Fibroblast of skin of right quadriceps (primary cell): ENCODE measurements around the gene CSF2.

Experiments used
- DNase-seq: peaks from one replicate; pipeline ENCODE4 v3.0.0-alpha.2; 2013

Gene CSF2

DNA sequence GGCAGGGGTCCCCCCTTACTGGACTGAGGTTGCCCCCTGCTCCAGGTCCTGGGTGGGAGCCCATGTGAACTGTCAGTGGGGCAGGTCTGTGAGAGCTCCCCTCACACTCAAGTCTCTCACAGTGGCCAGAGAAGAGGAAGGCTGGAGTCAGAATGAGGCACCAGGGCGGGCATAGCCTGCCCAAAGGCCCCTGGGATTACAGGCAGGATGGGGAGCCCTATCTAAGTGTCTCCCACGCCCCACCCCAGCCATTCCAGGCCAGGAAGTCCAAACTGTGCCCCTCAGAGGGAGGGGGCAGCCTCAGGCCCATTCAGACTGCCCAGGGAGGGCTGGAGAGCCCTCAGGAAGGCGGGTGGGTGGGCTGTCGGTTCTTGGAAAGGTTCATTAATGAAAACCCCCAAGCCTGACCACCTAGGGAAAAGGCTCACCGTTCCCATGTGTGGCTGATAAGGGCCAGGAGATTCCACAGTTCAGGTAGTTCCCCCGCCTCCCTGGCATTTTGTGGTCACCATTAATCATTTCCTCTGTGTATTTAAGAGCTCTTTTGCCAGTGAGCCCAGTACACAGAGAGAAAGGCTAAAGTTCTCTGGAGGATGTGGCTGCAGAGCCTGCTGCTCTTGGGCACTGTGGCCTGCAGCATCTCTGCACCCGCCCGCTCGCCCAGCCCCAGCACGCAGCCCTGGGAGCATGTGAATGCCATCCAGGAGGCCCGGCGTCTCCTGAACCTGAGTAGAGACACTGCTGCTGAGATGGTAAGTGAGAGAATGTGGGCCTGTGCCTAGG is at the start of gene CSF2:
Gene CSF2, plus strand, starts transcription at position 559 of the 783 bp plus-strand sequence. Its CDS starts 35 bp downstream, at position 594.
- DNase-seq: no peak

DNA sequence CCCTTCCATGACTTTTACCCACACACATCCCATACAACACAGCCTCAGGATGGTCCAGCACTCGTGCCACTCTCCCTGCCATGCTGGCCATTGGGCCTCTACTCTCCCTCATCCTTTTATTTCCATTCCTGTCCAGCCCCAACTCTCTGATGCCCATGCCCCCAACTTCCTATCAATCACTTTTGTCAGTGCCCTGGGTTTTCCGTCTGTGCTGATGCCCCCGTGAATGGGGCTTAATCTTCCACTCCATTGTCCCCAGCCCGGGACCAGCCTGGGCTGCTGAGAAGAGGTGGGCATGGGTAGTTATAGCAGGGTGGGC is 49.5 kb upstream of the CSF2 start:
- no peak for DNase-seq

DNA sequence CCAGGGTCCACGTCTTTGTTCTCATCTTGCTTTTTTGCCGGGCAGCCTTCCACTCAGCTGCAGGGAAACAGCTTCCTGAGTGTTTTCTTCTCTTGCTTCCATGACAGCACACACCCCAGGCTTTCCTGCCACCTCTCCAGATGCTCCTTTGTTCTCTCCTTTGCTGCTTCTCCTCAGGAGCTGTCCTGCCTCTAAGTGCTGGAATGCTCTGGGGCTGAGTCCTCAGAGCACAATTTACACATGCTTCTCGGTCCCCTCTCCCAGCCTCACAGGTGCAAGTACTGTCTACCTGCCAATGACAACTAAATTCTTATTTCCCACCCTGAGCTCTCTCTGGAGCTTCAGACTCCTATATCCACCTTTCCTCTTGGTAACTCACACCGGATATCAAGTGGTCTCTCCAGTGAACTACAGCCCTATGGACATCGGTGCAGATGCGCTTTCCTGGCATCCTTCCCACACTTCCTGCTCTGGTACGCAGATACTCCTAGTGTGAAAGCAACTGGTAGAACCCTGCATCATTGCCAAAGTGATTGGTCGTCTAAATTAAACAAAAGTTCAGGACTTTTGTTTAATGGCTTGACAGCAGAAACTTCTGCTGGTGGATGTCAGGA is 48.7 kb upstream of the CSF2 start:
- no peak for DNase-seq

DNA sequence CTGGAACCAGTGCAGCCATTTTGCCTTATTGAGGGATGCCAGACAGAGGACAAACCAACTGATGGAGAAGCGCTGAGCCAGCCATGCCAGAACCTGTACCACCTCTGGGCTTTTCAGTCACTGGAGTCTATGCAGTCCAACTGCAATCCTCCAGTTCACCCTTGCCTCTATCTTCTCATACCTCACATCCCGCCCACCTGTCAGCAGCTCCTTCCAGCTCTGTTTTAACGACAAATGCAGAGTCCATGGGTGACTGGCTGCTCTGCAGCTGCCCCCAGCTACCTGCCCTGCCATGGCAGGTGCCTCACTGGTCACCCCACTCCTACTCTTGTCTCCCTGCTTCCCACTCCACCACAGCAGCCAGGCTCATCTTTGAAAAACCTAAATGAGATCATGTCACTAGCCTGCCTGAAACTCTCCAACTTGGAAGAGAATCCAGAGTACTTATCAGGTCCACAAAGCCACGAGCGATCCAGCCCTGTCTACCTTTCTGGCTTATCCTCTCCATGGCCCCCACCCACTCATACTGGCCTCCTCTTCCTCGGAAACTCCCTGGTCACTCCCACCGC is 48.1 kb upstream of the CSF2 start:
- DNase-seq: no peak

DNA sequence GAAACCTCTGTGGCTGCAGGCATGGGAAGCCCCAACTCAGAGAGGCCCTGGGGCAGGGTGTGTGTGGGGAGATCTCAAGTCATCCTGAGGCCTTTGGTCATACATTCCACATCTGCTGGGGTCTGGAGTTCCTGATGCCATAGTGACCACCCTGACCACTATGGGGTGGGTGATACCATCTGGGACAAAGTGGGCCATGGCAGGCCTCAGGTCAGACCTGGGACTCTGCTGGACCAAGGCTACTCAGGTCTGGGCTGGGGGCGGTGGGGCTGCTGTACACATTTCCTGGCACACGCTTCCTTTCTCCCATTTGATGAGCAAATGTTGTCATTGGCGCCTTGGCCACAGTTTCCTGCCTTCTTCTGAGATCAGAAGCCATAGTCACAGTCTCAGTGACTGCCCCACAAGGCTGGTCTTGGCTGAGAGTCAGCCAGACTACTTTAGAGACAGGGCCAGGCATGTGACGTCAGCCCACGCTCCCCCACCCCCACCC is 47.0 kb upstream of the CSF2 start:
- no peak for DNase-seq

DNA sequence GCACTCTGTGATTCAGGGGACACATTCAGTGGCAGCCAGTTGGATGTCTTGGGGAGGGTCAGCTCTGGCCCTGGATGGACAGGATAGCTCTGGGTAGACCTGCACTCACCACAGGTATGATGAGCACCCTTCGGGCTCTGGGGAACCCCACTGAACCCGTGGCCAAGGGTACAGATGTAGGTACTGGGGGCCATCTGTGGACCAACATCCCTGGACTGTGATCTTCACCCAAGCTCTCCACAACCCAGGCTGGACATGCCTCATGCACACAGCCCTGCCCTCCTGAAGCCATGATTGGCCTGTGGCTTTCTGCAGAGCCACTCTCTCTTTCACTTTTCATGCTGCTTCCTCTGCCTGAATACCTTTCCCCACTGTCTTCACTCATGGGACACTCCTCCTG is 46.6 kb upstream of the CSF2 start:
- DNase-seq: no peak

DNA sequence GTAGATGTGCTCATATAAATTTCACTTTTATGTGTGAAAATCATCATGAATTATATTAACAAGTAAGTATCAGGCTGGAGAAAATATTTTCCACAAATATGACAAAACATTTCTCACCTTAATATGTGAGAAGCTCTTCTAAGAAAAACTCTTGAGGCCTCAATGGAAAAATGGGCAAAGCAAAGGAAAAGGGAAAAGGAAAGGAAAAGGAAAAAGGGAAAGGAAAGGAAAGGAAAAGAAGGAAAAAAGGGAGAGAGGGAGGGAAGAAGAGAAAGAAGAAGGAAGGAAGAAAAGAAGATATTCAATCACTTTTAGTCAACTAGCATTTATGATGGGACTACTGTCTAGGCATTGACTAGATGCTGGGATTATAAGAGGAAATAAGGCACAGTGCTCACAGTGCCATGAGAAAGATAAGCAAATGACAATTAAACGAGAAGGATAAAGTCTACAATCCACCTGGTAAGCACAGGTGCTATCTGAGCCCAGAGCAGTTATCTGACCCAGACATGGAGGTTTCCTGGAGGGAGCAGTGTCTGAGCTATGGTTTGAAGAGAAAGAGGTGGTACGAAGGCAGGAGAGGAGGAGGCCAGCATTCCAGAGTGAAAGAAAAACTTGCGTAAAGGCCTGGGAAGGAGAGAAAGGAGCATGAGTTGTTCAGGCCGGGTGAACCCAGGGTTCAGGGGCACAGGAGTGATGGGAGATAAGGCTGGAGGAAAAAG is 43.8 kb upstream of the CSF2 start:
- no peak for DNase-seq

DNA sequence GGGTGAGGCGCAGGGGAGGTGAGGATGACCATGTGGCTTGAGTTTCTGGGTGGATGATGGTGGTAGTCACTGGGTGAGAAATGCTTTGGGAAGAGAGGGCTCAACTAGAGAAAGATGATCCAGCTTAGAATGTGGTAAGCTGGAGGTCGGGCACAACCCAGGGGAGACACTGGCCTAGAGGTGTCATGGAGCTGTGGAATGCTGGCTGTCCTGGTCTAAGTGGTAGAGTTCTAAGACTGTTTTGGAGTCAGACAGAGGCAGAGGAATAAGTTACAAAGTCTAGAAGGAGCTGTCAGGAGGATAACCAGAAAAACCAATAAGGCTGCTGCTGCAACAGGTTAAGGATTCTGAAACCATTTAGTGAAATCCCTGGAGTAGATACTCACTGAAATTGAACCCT is 43.0 kb upstream of the CSF2 start:
- no peak for DNase-seq

DNA sequence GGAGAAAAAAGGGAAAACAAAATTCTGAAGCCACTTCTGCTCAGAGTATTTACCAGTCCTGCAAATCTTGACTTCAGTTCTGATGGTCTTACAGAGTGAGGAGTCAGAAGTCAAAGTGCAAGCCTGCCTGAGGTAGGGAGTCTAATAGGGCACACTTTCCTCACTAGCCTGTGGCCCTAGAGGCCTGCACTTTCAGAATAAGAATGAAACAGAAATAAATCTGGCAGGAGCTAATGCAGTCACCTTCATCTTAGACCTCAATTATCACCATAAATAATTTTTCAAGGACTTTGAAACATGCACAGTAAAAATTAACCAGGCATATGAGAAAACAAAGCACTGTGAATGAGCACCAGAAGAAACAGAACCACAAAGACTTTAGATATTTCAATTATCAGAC is 41.4 kb upstream of the CSF2 start:
- DNase-seq: no peak

DNA sequence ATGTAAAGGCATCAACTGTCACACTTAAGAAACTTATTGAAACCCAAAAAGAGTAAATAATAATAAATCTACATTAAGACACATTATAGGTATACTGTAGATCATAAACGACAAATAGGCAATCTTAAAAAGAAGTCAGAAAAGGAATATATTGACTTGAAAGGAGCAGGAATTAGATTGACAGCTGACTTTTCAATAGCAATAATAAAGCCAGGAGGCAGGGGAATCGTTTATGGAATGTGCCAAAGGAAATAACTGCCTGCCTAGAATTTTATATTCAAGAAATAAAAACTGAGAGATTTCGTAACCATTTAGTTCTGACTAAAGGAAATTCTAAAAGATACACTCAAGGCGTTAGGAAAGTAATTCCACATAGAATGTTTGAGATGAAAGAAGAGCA is 40.5 kb upstream of the CSF2 start:
- DNase-seq: no peak

DNA sequence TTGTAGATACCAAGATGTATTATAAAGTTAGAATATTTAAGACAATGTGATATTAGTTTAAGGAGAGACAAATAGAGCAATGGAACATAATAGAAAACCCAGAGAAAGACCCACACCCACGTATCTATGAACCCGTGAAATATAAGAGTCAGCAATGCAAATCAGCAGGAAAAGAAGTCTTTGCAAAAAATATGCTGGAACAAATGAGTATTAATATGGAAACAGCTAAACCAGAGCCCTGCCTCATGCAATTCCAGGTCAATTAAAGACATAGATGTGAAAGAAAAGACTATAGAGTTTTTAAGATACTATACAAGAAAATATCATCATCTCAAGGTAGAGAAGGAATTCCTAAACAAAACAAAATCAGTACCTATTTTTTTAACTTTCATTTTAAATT is 36.2 kb upstream of the CSF2 start:
- DNase-seq: no peak

DNA sequence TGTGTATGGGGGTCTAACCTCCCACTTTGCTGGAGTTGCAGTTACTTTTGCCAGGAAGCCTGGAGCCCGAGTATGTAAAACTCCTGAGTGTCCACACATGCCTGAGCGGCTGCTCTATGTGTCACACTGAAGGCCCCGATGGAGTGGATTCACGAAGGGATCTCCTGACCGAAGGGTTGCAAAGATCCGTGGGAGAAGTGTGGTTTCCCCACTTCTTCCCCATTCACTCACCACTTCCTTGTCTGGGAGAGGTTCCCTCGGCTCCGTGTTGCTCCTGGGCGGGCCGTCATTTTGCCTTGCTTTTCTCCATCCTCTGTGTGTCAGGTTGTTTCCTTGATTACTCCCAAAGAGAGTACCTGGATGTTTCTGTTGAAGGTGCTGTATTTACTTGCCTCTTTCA is 29.4 kb upstream of the CSF2 start:
- no peak for DNase-seq

DNA sequence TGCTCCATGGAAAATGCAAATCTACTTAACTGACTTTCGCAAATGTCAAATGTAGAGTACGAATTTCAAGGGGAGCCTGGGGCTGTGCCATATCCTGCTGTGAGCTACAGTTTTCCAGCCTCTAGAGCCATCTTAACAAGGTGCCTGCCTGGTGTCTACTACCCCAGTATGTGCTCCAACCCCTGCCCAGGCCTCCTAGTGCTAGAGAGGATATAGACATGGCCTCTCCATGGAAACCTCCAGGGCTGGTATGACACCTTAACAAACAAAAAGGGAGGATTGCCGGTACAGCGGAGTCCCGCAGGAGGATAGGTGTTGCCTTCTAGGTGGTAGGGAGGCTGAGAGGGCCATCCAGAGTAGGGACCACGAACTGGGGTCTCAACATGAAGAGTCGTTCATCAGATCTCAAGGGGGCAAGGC is 26.7 kb upstream of the CSF2 start:
- DNase-seq: no peak

DNA sequence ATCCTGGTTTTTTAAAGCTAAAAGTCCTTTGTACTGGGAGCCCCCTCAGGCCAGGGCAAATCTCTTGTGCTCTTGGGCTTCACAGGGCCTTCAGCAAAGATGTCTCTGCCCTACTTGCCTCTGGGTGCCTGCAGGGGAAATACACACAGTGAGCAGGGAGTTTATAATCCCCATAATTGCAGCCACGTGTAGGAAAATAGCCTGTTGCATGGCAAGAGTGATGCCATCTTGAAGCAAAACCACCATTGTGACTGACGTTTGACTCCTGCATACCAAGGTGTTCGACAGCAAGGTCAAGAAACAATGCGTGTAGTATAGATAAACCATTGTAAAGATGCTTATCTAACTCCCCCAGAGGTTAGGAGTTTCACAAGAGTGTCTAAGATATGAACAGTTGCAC is 24.5 kb upstream of the CSF2 start:
- DNase-seq: no peak

DNA sequence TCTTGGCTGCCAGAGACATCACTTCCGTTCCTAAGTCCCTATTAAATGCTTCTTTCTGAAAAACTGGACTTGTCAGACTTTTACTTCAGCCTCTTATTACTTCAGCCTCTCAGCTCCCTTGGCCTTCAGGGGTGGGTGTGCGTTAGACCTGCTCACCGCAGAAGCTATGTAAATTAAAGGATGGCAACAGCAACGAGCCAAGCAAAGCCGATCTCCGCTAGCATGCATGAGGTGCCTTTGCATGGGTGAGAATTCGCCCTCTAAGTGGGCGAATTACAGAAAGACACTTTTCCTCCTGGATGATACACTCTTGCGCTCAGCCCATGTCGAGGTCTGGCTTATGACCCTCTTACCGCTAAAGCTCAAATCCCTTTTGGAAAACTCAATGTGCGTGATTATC is 24.0 kb upstream of the CSF2 start:
- no peak for DNase-seq

DNA sequence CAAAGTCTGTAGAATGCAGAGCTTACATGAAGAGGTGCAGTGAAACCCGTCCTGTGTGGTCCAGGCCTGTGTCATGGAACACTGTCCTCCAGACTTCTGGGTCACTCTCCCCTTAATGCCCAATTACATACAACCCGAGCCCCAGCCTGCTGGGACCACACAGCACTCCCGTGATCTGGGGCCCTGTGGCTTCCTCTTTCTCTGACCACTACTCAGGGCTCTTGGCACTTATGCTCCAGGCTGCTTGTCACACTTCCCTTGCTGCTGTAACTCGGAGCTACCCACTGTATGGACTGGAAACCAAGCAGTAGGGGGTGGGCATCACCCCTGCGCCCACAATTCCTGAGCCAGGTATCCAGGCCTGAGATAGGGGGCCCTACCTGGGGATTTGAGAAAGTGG is 23.5 kb upstream of the CSF2 start:
- no peak for DNase-seq

DNA sequence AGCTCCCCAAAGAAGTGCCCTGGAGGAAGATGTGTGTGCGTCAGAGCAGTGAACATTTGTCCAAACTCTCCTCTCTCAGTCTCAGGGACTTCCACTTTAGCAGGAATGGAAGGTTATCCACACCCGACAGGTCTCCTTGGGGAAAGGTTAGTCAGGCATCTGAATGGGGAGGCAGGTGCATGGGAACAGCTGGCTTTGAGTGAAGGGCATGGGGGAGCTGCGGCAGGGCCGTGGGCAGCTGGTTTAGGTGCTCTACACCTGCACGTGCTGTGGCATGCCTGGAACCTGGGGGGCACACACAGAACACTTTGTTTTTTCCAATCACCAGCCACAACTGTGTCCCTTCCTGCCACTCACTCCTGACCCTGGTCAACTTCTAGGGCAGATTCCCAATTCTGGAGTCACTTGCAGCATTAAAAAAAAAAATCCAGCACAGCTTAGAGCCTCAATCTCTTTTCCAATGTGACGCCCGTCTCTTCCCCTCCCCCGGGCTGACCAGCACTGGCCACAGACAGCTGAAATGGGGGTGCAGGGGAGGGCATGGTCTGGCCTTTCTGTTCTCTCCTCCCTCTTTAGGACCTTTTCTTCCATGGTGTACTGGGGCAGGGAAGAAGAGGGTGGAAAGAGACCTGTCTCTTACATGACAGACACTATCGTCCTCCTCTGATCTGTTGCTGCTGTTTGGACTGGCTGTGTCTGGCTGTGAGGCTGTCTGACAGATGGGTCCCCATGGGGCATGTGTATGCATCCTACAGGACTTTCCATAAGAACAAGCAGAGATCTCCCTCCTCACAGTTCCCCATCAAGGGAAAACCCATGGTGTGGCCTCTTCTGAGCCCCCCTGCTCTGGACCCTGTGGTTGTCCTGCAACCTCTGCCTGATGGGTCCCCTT is 22.7 kb upstream of the CSF2 start:
- DNase-seq: no peak

DNA sequence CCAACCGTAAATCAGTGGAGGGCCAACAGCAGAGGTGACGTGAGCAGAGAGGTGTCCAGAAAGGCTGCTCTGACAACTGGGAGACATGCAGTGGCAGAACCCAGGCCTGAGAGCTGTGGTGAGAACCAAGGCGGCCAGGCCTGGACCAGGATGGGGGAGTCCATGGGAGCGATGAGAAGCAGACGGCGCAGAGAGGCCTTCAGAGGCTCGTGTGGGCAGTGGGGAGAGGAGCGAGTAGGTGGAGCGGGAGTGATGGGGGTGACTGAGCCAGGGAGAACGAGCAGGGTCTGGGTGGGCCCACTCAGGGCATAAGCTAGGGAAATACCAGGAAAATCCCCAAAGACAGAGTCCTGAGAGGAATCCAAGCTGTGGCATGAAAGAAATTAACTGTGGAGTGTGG is 21.1 kb upstream of the CSF2 start:
- no peak for DNase-seq

DNA sequence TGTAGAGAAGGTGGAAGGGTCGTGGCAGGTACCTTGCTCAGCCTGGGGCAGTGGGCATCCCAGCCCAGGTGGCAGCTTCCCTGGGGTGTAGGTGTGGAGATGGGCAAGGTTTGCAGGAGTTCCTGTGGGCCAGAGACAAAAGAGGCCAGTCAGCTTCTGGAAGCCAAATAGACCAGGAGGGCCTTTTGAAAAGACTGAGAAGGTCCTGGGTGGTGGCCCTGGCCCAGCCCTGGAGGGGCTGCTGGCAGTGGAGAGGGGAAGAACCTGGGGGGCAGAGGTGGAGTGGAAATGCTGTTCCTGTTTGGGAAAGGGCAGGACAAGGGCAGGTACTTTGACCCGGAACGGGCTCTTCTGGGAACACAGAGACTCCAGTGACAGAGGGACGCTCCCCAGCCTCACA is 20.1 kb upstream of the CSF2 start:
- no peak for DNase-seq

DNA sequence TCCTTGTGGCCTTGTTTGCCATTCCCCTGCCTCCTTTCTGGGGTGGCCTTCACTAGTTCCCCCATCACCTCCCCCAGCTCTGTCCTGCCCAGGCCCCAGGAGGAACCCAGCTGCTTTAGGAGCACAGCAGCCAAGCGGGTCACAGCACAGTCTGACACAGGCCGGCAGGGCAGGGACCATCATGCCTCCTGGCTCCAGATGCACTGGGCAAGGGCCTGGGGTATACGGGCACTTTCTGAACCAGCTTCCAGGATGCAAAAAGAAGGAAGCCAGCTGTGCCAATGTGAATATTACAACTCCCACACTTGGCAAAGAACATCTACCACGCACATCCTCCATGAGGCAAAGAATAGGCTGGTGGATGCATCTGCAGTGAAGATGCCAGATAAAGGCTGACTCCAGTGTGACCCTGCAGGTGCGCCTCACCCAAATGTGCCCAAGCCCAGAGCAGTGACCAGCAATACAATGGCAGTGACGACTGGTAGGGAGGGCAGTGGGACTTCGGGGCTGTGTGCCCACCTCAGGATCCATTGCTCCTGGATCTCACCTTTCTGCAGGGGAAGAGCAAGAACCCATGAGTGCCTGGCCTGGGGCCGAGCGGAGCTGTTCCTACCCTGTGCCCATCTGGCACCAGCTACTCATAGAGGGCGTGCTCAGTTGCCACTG is 19.4 kb upstream of the CSF2 start:
- DNase-seq: no peak

DNA sequence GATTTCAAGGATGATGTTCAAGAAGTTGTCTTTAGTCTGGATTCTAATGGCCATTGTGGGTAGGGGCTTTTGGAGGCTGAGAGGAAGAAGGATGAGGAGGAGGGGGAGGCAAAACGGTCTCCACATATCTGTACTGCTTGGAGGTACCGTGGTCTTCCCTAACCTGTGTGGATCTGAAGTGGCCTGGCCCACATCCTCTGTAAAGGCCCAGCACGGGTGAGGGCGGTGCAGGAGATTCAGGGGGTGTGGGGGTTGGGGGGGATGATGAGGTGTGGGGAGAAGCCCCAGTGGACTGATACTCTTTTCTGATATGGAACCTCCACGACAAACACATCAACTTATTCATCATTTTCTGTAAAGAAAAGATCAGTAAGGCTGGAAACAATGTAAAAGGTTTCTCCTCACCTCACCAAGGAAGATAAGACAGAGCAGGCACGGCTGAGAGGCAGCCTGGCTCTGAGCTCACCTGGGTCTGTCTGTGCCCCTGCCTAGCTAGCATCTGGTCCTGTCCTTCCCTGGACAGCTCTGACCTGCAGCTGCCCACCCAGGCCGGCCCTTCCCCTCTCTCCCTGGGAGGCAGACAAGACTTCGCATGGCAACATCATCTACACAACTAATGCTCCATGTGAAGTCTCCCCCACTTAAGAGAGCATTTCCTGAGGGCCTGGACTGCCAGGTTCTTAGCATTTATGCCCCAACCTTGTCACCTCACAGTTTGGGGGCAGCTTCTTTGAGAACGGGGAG is 18.7 kb upstream of the CSF2 start:
- DNase-seq: no peak

DNA sequence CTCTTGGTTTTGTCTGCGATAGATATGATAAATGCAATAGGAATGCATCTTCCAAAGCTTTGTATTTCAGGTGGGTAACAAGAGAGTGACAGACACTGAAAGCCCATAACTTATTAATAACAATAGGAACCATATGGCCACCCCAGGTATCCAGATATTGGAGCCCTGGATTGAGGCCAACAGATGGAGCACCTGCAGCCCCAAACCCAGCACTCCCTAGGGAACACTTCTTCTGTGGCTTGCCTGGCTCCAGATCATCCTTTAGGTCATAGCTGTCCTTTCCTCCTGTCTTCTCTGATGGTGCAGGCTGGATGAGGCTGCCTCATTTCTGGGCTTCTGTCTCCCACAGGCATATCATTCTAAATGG is 18.2 kb upstream of the CSF2 start:
- DNase-seq: no peak
